Mononuclear cell (primary cell): ENCODE measurements around the gene KCNAB2. TPM values are rescaled to one million over a fixed set of nuclear protein-coding genes. Genes with fewer than 3 reads are reported as not detected.

Source experiments
- H3K27me3 ChIP-seq: 2 replicates; pipeline ENCODE4 v1.6.0; 2011; ENCODE audit warnings: low read length, control low read depth; ENCODE audit not compliant: insufficient read depth
- H3K4me1 ChIP-seq: 2 replicates; pipeline ENCODE4 v1.5.1; 2011; ENCODE audit warnings: mild to moderate bottlenecking, low read length, control low read depth; ENCODE audit not compliant: insufficient read depth
- H3K4me3 ChIP-seq: 2 replicates; pipeline ENCODE4 v1.5.1; 2011; ENCODE audit warnings: mild to moderate bottlenecking, low read length, moderate library complexity
- H3K9me3 ChIP-seq: 2 replicates; pipeline ENCODE4 v1.5.1; 2011; ENCODE audit warnings: low read depth, mild to moderate bottlenecking, control low read depth, low read length
- total RNA-seq: library from RNA; depleted of rRNA; stranded (reverse); fragments of >200 nt; gene quantifications from one replicate; pipeline ENCODE4 v1.2.3, GENCODE V29; 2012

KCNAB2 gene
- total RNA-seq, 1 donor = 66.3 TPM

GRCh38 chr1:6086358-6086757, 40.7 kb downstream of the KCNAB2 start:
- Histone ChIP-seq H3K27me3 (no peaks in the 10 kb centered on the region), H3K9me3 (no peaks in the 10 kb centered on the region), H3K4me3 (no peak overlapping the region), H3K4me1 (no peaks in the 10 kb centered on the region)

GRCh38 chr1:6086762-6087376, 41.2 kb downstream of the KCNAB2 start:
- Histone ChIP-seq H3K4me3 (no peak overlapping the region), H3K27me3 (no peaks in the 10 kb centered on the region), H3K9me3 (no peaks in the 10 kb centered on the region), H3K4me1 (no peaks in the 10 kb centered on the region)

- Histone ChIP-seq H3K4me1 (no peaks in the 10 kb centered on the region), H3K27me3 (no peaks in the 10 kb centered on the region), H3K9me3 (no peaks in the 10 kb centered on the region), H3K4me3 (no peak overlapping the region)
Measured at GRCh38 chr1:6087377-6087772, 41.7 kb downstream of the KCNAB2 start.

- no peaks in the 10 kb centered on the region for H3K4me1 ChIP-seq
- no peaks in the 10 kb centered on the region for H3K27me3 ChIP-seq
- H3K4me3 ChIP-seq = no peak overlapping the region
- no peaks in the 10 kb centered on the region for H3K9me3 ChIP-seq
Measured at GRCh38 chr1:6087958-6088357, 42.3 kb downstream of the KCNAB2 start.

- H3K4me3 ChIP-seq = no peak overlapping the region
- H3K27me3 ChIP-seq = no peaks in the 10 kb centered on the region
- H3K9me3 ChIP-seq = no peaks in the 10 kb centered on the region
- no peaks in the 10 kb centered on the region for H3K4me1 ChIP-seq
Measured at GRCh38 chr1:6088956-6089355, 43.3 kb downstream of the KCNAB2 start.

- H3K4me3 ChIP-seq = no peak overlapping the region
- no peaks in the 10 kb centered on the region for H3K9me3 ChIP-seq
- H3K27me3 ChIP-seq = no peaks in the 10 kb centered on the region
- H3K4me1 ChIP-seq = no peaks in the 10 kb centered on the region
Measured at GRCh38 chr1:6090288-6090687, 44.6 kb downstream of the KCNAB2 start.

GRCh38 chr1:6090996-6091822, 45.5 kb downstream of the KCNAB2 start:
- Histone ChIP-seq H3K27me3 (no peaks in the 10 kb centered on the region), H3K4me3 (no peak overlapping the region), H3K4me1 (no peaks in the 10 kb centered on the region), H3K9me3 (no peaks in the 10 kb centered on the region)

- Histone ChIP-seq H3K9me3 (no peaks in the 10 kb centered on the region), H3K27me3 (no peaks in the 10 kb centered on the region), H3K4me1 (no peaks in the 10 kb centered on the region), H3K4me3 (no peak overlapping the region)
Measured at GRCh38 chr1:6091823-6092109, 46.1 kb downstream of the KCNAB2 start.

GRCh38 chr1:6092211-6092610, 46.5 kb downstream of the KCNAB2 start:
- H3K4me3 ChIP-seq = no peak overlapping the region
- no peaks in the 10 kb centered on the region for H3K9me3 ChIP-seq
- no peaks in the 10 kb centered on the region for H3K27me3 ChIP-seq
- H3K4me1 ChIP-seq = no peaks in the 10 kb centered on the region

- Histone ChIP-seq H3K27me3 (no peaks in the 10 kb centered on the region), H3K9me3 (no peaks in the 10 kb centered on the region), H3K4me1 (no peaks in the 10 kb centered on the region), H3K4me3 (no peak overlapping the region)
Measured at GRCh38 chr1:6093071-6093470, 47.4 kb downstream of the KCNAB2 start.

- Histone ChIP-seq H3K27me3 (no peaks in the 10 kb centered on the region), H3K4me1 (no peaks in the 10 kb centered on the region), H3K4me3 (no peak overlapping the region), H3K9me3 (no peaks in the 10 kb centered on the region)
Measured at GRCh38 chr1:6093611-6094010, 47.9 kb downstream of the KCNAB2 start.

GRCh38 chr1:6094246-6094645, 48.6 kb downstream of the KCNAB2 start:
- no peaks in the 10 kb centered on the region for H3K9me3 ChIP-seq
- H3K4me3 ChIP-seq = no peak overlapping the region
- no peaks in the 10 kb centered on the region for H3K27me3 ChIP-seq
- H3K4me1 ChIP-seq = no peaks in the 10 kb centered on the region

GRCh38 chr1:6094801-6095505, 49.3 kb downstream of the KCNAB2 start:
- Histone ChIP-seq H3K27me3 (no peaks in the 10 kb centered on the region), H3K4me3 (no peak overlapping the region), H3K4me1 (no peaks in the 10 kb centered on the region), H3K9me3 (no peaks in the 10 kb centered on the region)

- H3K4me1 ChIP-seq = no peaks in the 10 kb centered on the region
- H3K4me3 ChIP-seq = no peak overlapping the region
- no peaks in the 10 kb centered on the region for H3K27me3 ChIP-seq
- H3K9me3 ChIP-seq = no peaks in the 10 kb centered on the region
Measured at GRCh38 chr1:6095511-6096242, 50.0 kb downstream of the KCNAB2 start.
